SK-N-SH (cell line): Measurements from ENCODE around the gene ASS1. TPM values are rescaled to one million over a fixed set of nuclear protein-coding genes. Genes with fewer than 3 reads are reported as not detected.

Experiments used
- CTCF ChIA-PET: fragments of 300-600, 350-600 bp; formaldehyde crosslinking; extraction: SDS; loops from one replicate; lab custom pipeline; 2021; lab: Yijun Ruan, JAX
- POLR2A ChIA-PET: fragments of 350-600 bp; sonication (Branson Sonifier 250); formaldehyde crosslinking; extraction: SDS; loops from one replicate; lab custom pipeline; 2020; ENCODE audit warnings: antibody characterized with exemption, inconsistent platforms; lab: Yijun Ruan, JAX
- DNase-seq: peaks from one replicate; pipeline ENCODE4 v3.0.0; 2012
- H2AFZ ChIP-seq: fragments of 200-600 bp; sonication (generic); 2 replicates; pipeline ENCODE4 v1.8.1; 2016; ENCODE audit warnings: antibody characterized with exemption, mild to moderate bottlenecking, low read depth
- H3F3A ChIP-seq: fragments of 200-600 bp; sonication (generic); replicated peaks from 2 replicates; pipeline ENCODE3; 2016; ENCODE audit warnings: antibody characterized with exemption, mild to moderate bottlenecking; ENCODE audit not compliant: insufficient read depth
- H3K27ac ChIP-seq, 2 experiments: fragments of 200-500 bp in 1 of 2; fragments of 200-600 bp in 1 of 2; sonication (Bioruptor generic) in 1 of 2; sonication (generic), shearing (Covaris generic) in 1 of 2; 2 replicates each; pipeline versions ENCODE4 v1.5.1 to v1.6.1; 2014 to 2016; ENCODE audit warnings: low read depth in 2 of 2, inconsistent platforms in 1 of 2, low read length in 1 of 2, mild to moderate bottlenecking in 1 of 2, mixed read lengths in 1 of 2
- H3K27me3 ChIP-seq: fragments of 200-600 bp; sonication (generic), shearing (Covaris generic); 2 replicates; pipeline ENCODE4 v1.6.1; 2016; ENCODE audit warnings: mixed run types; ENCODE audit not compliant: insufficient read depth
- H3K36me3 ChIP-seq, 2 experiments: fragments of 200-500 bp in 1 of 2; fragments of 200-600 bp in 1 of 2; sonication (Bioruptor generic) in 1 of 2; sonication (generic) in 1 of 2; replicated peaks in 1 of 2; 2 replicates each; pipeline versions ENCODE3 to v1.5.1; 2014 to 2016; ENCODE audit warnings: low read length in 1 of 2, mild to moderate bottlenecking in 1 of 2; ENCODE audit not compliant: insufficient read depth in 2 of 2, control insufficient read depth in 1 of 2
- H3K4me1 ChIP-seq, 2 experiments: fragments of 200-500 bp in 1 of 2; fragments of 200-600 bp in 1 of 2; sonication (Bioruptor generic) in 1 of 2; sonication (generic), shearing (Covaris generic) in 1 of 2; 2 replicates each; pipeline versions ENCODE4 v1.5.1 to v1.6.1; 2014 to 2016; ENCODE audit warnings: low read depth in 1 of 2, low read length in 1 of 2, mixed run types in 1 of 2; ENCODE audit not compliant: insufficient read depth in 2 of 2, control insufficient read depth in 1 of 2
- H3K4me2 ChIP-seq: fragments of 200-600 bp; sonication (generic), shearing (Covaris generic); 2 replicates; pipeline ENCODE4 v1.6.1; 2017; ENCODE audit warnings: mixed run types
- H3K4me3 ChIP-seq, 2 experiments: fragments of 200-500 bp in 1 of 2; fragments of 200-600 bp in 1 of 2; sonication (Bioruptor generic) in 1 of 2; sonication (generic), shearing (Covaris generic) in 1 of 2; 2 replicates each; pipeline versions ENCODE4 v1.5.1 to v1.8.1; 2014 to 2016; ENCODE audit warnings: low read depth in 2 of 2, inconsistent platforms in 1 of 2, low read length in 1 of 2, mild to moderate bottlenecking in 1 of 2, mixed read lengths in 1 of 2, moderate library complexity in 1 of 2
- H3K79me2 ChIP-seq: fragments of 200-600 bp; sonication (generic); 2 replicates; pipeline ENCODE4 v1.8.1; 2017; ENCODE audit warnings: mild to moderate bottlenecking; ENCODE audit not compliant: insufficient read depth
- H3K9ac ChIP-seq: fragments of 200-600 bp; sonication (generic); 2 replicates; pipeline ENCODE4 v1.6.1; 2017; ENCODE audit warnings: mixed run types
- H3K9me2 ChIP-seq: fragments of 200-600 bp; sonication (generic); 2 replicates; pipeline ENCODE4 v1.6.1; 2017; ENCODE audit warnings: mixed run types
- H3K9me3 ChIP-seq: fragments of 200-600 bp; sonication (generic); 2 replicates; pipeline ENCODE4 v1.6.1; 2017; ENCODE audit warnings: mixed run types, mild to moderate bottlenecking, moderate library complexity
- H4K20me1 ChIP-seq: fragments of 200-600 bp; sonication (generic); 2 replicates; pipeline ENCODE4 v1.6.1; 2017; ENCODE audit warnings: mild to moderate bottlenecking, mixed run types; ENCODE audit not compliant: insufficient read depth
- CHD2 ChIP-seq: fragments of 150-350 bp; IDR thresholded peaks from 2 replicates; pipeline ENCODE4 v1.6.1; 2018; ENCODE audit warnings: low read length; ENCODE audit not compliant: partially characterized antibody
- CTCF ChIP-seq: fragments of 200-600 bp; sonication (generic); IDR thresholded peaks from 2 replicates; pipeline ENCODE4 v1.6.1; 2017; ENCODE audit warnings: antibody characterized with exemption, mild to moderate bottlenecking, moderate library complexity
- ELF1 ChIP-seq: IDR thresholded peaks from 2 replicates; pipeline ENCODE4 v1.4.0; 2012
- EZH2phosphoT487 ChIP-seq: fragments of 200-600 bp; sonication (generic); IDR thresholded peaks from 2 replicates; pipeline ENCODE4 v1.6.1; 2017; ENCODE audit warnings: low read depth, mixed run types, mild to moderate bottlenecking, antibody characterized with exemption, moderate library complexity, borderline replicate concordance
- FOSL2 ChIP-seq: IDR thresholded peaks from 2 replicates; pipeline ENCODE4 v1.4.0; 2012; ENCODE audit warnings: low read depth, mild to moderate bottlenecking, moderate library complexity, borderline replicate concordance
- FOXJ3 ChIP-seq: sonication (generic); formaldehyde crosslinking; IDR thresholded peaks from 2 replicates; pipeline ENCODE4 v1.5.1; 2020; ENCODE audit warnings: mild to moderate bottlenecking, missing genetic modification reagents
- FOXM1 ChIP-seq: IDR thresholded peaks from 2 replicates; pipeline ENCODE4 v1.4.0; 2012; ENCODE audit warnings: low read depth, mild to moderate bottlenecking
- IRF3 ChIP-seq: fragments of 150-350 bp; IDR thresholded peaks from 2 replicates; pipeline ENCODE4 v1.6.1; 2016; ENCODE audit warnings: mild to moderate bottlenecking, low read depth, low read length
- JUND ChIP-seq: IDR thresholded peaks from 2 replicates; pipeline ENCODE4 v1.4.0; 2012
- MAX ChIP-seq: IDR thresholded peaks from 2 replicates; pipeline ENCODE4 v1.4.0; 2012; ENCODE audit warnings: low read depth
- MEF2A ChIP-seq: IDR thresholded peaks from 2 replicates; pipeline ENCODE4 v1.4.0; 2012; ENCODE audit warnings: low read depth, borderline replicate concordance
- MXI1 ChIP-seq: IDR thresholded peaks from 2 replicates; pipeline ENCODE4 v1.6.1; 2012; ENCODE audit warnings: mild to moderate bottlenecking, low read depth, low read length, improper control_type of control experiment
- POLR2AphosphoS5 ChIP-seq: IDR thresholded peaks from 2 replicates; pipeline ENCODE4 v1.6.1; 2012; ENCODE audit warnings: low read depth, low read length
- RXRA ChIP-seq: IDR thresholded peaks from 2 replicates; pipeline ENCODE4 v1.4.0; 2012; ENCODE audit warnings: low read depth, mild to moderate bottlenecking, borderline replicate concordance
- SMC3 ChIP-seq: IDR thresholded peaks from 2 replicates; pipeline ENCODE4 v1.6.1; 2012; ENCODE audit warnings: low read depth, low read length, improper control_type of control experiment
- TCF12 ChIP-seq: IDR thresholded peaks from 2 replicates; pipeline ENCODE4 v1.4.0; 2012
- USF1 ChIP-seq: IDR thresholded peaks from 2 replicates; pipeline ENCODE4 v1.4.0; 2012; ENCODE audit warnings: low read depth, borderline replicate concordance
- USF2 ChIP-seq: fragments of 150-350 bp; IDR thresholded peaks from 2 replicates; pipeline ENCODE4 v1.6.1; 2017; ENCODE audit warnings: antibody characterized with exemption, low read length, low read depth, borderline replicate concordance
- ZBTB33 ChIP-seq: IDR thresholded peaks from 2 replicates; pipeline ENCODE4 v1.4.0; 2012; ENCODE audit warnings: low read depth, borderline replicate concordance
- WGBS: methylation state at CpG from one replicate; pipeline ENCODE4 v1.1.6; 2017; ENCODE audit warnings: low lambda C conversion rate; 5-methylcytosine and 5-hydroxymethylcytosine counted together
- polyA plus RNA-seq, 3 experiments: library from polyadenylated mRNA; depleted of rRNA; stranded (reverse); fragments of >200 nt; gene quantifications; 2 replicates each; pipeline ENCODE4 v1.2.3, GENCODE V29; 2012

ASS1 gene
- polyA plus RNA-seq, 1 of the 3 experiments (the other 2 are of a cell fraction), result 0.59 TPM

- TF ChIP-seq ZBTB33, result no peak
- TF ChIP-seq, all 33 proteins: peak for 0
Observed at GRCh38 chr9:130438382-130438981, 6.3 kb upstream of the ASS1 start (continued).

- no peak overlapping the region for H3K9ac ChIP-seq
- peaks cover 0 to 11% of the 10 kb centered on the region in 2 experiments; a peak in 1 of 4 replicates for H3K4me1 ChIP-seq
- no peaks in the 10 kb centered on the region for H3F3A ChIP-seq
- H3K79me2 ChIP-seq, result no peaks in the 10 kb centered on the region
- TF ChIP-seq FOSL2, result no peak
- TF ChIP-seq ZBTB33, result no peak
- no peak for TF ChIP-seq USF1
- TF ChIP-seq TCF12, result no peak
- TF ChIP-seq MAX, result no peak
- TF ChIP-seq CTCF, result no peak
- no peak for TF ChIP-seq SMC3
- no peak for TF ChIP-seq IRF3
- TF ChIP-seq RXRA, result no peak
- TF ChIP-seq POLR2AphosphoS5, result no peak
- TF ChIP-seq FOXJ3 (CRISPR knock-in tag), result no peak
- TF ChIP-seq ELF1, result no peak
- no peak for TF ChIP-seq MEF2A
- no peak for TF ChIP-seq CHD2
- no peak for TF ChIP-seq EZH2phosphoT487
- no peak for TF ChIP-seq JUND
- TF ChIP-seq MXI1, result no peak
- no peak for TF ChIP-seq FOXM1
- TF ChIP-seq USF2, result no peak
- H2AFZ ChIP-seq, result no peak overlapping the region
- no peak for DNase-seq
- no peaks in the 10 kb centered on the region for H3K9me2 ChIP-seq
- H3K4me3 ChIP-seq, result no peak overlapping the region
- H4K20me1 ChIP-seq, result no peaks in the 10 kb centered on the region
- WGBS, result 83% methylated on average over 1 of the region's 1 CpG
- H3K27ac ChIP-seq, result no peak overlapping the region
- H3K4me2 ChIP-seq, result no peak overlapping the region
- no peaks in the 10 kb centered on the region for H3K36me3 ChIP-seq
- no peaks in the 10 kb centered on the region for H3K27me3 ChIP-seq
- CTCF ChIA-PET, result no interaction called here
- no peaks in the 10 kb centered on the region for H3K9me3 ChIP-seq
- POLR2A ChIA-PET, result no interaction called here
Observed at GRCh38 chr9:130441031-130441430, 3.7 kb upstream of the ASS1 start.
